GM18526 (cell line): ENCODE data around the gene BACE2.

Experiments
- POLR2A ChIP-seq: IDR thresholded peaks from 3 replicates; pipeline ENCODE4 v1.6.1; 2011; ENCODE audit not compliant: insufficient read length; ENCODE audit errors: extremely low read depth

Gene BACE2

DNA sequence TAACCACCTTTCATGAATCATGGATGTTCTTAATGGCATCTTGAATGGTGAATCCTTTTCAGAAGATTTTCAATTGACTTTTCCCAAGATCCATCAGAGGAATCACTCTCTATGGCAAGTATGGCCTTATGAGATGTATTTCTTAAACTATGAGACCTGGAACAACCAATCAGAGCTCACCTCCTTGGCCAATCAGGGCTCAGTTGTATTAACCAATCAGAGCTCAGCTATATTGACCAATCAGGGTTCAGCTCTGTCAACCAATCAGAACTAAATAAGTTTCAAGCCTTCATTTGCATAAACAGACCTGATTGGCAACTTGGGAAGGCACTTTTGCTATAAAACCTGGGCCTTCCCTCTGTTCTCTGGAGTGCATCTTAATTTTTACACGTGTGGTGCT lies 135.0 kb downstream of the BACE2 start:
- no peak for TF ChIP-seq POLR2A

DNA sequence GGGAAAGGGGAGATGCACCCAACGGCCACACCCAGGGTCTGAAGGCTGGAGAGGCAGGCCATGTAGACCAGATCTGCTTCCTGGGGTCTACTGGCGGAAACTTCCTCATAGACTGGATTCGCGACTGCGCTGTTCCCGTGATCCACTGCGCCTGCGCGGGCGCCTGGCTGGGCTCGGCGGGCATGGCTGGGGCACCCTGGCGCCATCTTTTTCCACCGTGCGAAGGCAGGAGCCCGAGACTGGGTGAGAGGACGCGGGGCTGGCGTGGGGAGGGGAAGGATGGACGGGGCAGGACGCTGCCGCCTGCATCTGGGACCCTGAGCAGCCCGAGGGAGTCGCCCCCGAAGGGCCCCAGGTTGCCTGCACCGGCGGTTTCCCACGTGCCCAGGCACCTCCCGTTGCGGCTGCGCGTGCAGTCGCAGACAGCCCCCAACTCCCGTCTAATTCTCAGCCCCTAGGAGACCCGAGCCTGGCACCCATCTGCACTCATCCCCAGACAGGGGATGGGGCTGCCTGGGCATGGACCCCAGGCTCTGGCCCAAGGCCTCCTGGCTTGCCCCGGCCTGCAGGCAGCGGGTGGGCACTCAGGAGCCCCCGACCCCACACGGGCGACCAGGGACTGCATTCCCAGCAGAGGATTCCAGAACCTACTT lies 136.2 kb downstream of the BACE2 start:
- TF ChIP-seq POLR2A = no peak

DNA sequence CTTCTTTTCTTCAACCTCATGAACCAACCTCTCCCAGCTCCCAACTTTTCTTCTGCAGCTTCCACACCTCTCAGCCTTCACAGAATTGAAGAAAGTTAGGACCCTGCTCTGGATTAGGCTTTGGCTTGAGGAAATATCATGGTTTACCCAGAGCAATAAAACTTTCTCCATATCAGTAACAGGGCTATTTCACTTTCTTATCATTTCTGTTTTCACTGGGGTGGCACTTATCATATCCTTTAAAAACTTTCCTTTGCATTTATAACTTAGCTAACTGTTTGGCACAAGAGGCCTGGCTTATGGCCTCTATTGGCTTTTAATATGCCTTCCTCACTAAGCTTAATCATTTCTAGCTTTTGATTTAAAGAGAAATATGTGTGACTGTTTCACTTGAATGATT lies 139.3 kb downstream of the BACE2 start:
- no peak for TF ChIP-seq POLR2A

DNA sequence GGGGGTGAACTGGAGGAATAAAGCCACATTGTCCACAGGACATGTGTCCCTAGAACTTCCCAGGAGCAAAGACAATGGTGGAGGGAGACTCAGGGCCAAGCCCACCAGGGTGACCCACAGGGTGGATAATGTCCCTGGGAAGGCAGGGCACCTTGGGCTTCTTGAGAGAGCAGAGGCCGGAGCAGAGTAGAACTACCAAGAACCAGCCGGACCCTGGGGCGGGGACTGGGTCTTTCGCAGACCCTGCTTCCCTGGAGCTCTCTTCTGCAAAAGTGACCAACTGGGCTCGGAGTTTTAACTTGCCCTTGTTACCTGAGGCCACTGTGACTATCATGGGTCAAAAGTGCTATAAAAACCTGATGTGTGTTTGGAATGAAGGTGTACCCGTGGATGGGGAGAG lies 147.8 kb downstream of the BACE2 start:
- TF ChIP-seq POLR2A = no peak

DNA sequence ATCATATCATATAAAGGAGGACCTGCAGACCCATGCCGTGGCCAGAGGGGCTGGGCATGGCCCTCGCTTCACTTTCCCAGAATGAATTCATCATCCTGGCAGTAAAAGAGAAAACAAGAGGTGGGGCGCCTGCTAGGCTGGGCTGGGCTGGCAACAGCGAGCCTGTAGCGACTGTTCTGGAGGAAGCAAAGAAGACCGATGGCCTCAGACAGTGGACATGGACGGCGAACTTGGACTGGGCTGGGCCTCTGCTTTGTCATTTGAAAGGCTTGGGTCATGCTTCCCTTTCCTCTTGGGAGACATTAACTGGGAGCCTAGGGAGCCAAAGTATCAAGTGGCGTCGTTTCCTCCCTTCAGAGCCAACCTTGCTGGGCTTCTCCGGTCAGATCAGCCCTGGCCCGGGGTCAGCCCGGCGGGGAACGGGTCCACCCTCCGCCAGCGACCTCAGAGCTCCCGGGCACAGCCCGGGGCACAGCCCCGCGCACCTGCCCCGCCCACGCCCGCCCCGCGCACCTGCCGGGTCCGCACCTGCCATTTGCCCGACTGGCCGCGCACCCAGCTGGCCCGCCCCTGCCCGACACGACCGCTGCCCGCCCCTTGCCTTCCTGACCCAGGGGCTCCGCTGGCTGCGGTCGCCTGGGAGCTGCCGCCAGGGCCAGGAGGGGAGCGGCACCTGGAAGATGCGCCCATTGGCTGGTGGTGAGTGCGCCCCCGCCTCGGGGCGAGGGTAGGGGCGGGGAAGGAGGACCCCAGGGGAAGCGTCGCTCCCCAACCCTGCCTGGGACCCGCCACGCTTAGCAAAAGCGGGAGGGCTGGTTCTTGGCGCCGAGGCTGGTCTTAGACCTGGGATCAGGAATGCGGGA lies 148.5 kb downstream of the BACE2 start, which contains the start of gene FAM3B:
TSS of gene FAM3B (plus strand) at position 602 of the 863 bp plus-strand sequence. CDS start at position 681, 79 bp downstream.
- TF ChIP-seq POLR2A = no peak

DNA sequence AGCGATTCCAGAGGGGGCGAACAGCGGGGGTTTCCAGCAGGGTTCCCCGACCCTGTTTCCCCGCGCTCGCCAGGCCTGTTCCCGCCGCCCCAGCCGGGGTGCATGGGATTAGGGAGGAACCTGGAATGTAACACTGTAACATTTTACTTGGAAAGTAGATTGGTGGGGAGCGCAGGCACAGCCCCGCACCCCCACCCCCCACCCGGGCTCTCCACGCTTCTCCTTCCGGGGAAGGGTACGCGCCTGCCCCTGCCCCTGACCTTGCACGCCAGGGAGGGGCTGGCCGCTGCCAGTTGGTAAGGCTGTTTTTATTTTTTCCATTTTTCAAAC lies 149.1 kb downstream of the BACE2 start:
- no peak for TF ChIP-seq POLR2A

DNA sequence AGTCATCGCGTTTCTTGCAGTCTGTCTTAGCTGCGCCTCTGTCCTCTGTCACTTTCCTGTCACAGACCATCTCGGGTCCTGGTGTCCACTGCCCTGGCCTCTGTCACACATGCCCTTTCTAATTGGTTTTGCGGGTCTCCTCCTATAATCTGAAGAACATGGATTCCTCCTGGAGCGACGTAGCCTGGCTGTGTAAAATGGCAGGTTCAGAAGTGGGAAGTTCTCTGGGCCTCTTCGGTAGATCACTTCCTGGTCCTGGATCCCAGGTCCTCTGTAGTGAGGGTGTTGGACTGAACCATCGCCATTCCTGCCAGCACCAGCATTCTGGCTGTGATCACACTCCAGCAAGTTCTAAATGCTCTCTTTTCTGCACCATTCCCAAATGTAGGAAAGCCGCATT lies 149.5 kb downstream of the BACE2 start:
- TF ChIP-seq POLR2A = no peak

DNA sequence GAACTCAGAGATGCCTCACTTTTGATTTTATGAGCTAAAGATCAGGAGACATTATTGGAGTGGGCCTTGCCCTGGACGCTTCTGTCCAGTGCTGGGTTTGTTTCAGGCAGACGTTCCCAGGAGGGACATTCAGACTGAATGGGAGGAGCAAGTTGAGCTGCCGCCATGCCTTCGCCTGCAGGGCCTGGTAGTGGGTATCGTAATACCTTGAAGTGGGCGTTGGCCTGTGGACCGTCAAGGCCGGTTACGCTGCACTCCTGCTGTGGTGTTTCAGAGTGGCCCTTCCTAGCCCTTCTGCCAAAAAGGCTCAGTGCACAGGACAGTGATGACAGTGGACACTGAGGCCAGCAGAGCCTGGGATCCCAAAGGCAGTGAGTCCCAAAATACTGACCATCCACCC lies 150.3 kb downstream of the BACE2 start:
- TF ChIP-seq POLR2A = no peak

DNA sequence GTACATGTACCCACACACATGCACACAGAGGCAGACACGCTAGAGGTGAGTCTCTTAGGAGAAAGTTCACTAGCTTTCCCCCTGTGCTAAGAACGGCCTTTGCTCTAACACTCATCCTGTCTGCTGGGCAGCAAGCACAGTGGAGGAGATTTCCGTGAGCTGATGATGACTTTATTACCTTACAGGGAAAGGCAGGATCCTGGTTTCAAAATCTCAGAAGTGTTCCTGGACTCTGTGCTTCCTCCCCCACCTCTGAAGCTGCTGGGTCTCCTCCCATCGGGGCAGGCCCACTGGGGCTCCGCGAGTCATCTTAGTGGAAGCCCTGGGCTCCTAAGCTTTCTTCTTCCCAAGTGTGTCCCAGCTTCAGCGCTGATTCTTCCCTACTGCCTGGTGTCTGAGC lies 151.3 kb downstream of the BACE2 start:
- no peak for TF ChIP-seq POLR2A

DNA sequence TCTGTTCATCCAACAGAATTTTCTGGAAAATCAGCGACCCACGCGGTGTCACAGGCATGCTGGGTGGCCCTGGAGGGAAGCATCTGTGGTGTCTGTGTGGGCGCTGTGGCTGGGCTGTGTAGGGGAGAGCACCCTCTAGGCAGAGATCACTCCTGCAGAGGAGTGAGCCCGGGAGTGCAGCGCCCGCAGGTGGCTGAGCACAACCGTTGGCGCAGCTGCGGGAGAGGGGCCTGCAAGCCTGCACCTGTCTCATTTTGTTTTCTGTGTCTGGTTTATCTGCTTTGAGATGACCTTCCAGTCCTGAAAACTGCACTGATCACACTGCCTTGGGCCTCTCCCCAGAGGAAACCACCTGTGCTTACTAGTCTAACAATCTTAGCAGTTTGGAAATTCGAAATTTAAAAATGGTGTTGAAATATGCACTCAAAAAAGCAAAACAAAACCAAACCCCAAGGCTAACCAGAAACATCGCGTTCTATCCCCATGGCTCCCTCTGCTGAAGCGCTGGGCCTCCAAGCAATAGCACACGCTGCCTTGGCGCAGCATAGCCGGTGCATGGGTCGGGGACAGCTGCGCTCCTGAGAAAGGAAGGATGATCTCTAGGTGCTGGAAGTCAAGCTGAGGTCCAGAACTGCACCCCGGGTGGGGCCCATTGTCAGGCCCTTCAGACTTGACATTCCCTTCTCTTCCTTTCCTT lies 153.4 kb downstream of the BACE2 start:
- TF ChIP-seq POLR2A = no peak

DNA sequence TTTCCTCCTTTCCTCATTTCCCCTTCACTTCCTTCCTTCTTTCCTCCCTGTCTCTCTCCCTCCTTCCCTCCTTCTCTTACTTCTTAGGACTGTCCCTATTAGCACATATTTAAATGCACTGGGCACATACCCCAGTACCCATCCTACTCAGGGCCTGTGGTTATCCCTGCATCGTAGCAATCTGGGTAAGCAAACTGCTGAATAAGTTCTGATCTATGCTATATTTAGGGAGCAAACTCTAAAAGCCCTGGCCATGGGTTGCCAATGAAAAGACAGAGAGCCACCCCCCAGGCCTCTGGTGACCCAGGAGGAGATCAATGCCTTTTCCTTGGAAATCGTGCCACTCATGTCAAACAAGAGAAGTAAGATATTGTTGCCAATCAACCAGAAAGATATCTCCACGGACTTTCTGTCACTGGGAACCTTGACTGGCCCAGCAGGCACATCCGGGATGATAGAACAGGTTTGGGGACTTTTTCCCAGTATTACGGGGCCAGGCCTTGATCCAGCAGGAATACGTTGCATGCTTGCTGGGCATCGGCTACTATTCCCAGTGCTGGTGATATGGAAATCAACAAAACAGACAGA lies 154.0 kb downstream of the BACE2 start:
- TF ChIP-seq POLR2A = no peak

DNA sequence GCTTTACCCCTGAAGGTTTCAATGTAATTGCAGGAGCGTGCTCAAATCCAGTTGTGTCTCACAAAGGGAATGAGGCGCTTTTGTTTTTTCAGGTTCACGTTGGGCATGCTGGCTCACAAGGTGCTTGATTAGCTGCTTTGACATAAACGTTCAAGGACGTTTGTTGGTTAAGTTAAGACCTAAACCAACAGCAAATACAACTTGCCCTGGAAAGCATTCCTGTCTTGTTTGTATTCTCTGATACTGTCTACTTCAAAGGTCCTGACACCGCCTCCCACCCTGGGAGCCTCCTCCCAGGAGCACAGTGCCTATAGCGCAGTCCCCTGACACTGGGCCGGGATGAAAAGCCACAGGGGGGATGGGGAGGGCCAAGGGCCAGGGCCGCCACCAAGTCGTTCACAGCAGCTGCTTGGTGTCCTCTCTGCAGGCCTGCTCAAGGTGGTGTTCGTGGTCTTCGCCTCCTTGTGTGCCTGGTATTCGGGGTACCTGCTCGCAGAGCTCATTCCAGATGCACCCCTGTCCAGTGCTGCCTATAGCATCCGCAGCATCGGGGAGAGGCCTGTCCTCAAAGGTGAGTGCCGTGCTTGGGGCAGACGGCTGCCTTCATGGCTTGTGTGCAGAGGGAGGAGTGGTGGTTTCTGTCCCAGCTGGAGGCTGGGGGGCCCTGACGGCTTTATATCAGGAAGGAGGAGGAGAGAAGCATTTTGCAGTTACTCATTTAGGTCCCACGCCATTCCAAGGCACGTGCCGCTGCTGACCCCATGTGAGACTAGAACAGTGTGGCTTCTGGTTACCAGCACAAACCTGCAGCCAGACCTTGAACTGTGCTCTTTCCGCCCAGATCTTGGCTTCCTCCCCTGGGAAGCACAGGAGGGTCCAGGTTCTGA lies 154.8 kb downstream of the BACE2 start:
- TF ChIP-seq POLR2A = no peak

DNA sequence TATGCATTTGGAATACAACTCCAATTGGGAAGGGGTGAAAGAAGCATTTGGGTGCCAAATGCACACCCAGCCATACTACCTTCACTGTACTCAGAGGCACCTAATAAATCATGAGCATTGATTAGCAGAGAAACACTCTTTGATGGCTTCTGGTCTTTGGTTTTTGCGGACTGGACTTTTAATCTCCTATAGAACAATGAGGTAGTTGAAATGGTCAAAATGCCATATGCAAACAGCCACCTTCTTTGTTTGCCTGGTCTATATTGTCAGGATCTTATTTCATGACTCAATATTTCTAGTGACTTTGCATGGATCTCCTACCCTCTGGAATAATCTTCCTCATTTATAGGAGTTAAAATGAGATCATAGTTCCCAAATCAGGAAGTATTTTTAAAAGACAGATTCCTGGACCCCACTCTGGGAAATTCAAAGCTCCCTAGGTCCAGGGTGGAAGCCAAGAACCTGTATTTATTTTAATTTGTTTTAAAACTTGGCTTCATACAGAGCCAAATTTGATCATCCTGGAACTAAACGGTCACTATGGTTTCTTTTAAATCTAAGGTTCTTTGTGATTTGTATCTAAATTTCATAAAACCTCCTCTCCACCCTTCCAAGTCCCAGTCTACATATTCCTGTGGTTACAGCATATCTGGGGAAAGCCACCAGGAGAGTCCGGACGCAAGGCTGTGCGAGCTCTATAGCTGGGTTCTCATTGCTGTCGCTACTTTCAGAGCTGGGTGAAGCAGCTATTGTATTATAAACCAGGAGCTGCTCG lies 157.4 kb downstream of the BACE2 start:
- TF ChIP-seq POLR2A = no peak
